Kidney (tissue), 14 donors: Measurements from ENCODE around the gene HOXB6. TPM values are rescaled to one million over a fixed set of nuclear protein-coding genes. Genes with fewer than 3 reads are reported as not detected.
A peak's percentile ranks its signal among the peaks of the same experiment; 100 is the strongest.

Experiments used
- DNase-seq, 5 donors: peaks; one replicate each; pipeline ENCODE4 v3.0.0-alpha.2; 2013 to 2020
- FAIRE-seq: peaks from 2 replicates; lab custom pipeline; 2012; peaks lifted over from hg19 to GRCh38; lab: Jason Lieb, UNC
- H3K27ac ChIP-seq, 2 donors: one replicate each; pipeline ENCODE4 v1.7.0; 2013; ENCODE audit warnings: low read depth in 2 of 2, low read length in 2 of 2, inconsistent platforms in 1 of 2
- H3K27me3 ChIP-seq: one replicate; pipeline ENCODE4 v1.7.1; 2013; ENCODE audit warnings: low read length, inconsistent platforms; ENCODE audit not compliant: control insufficient read depth, insufficient read depth
- H3K36me3 ChIP-seq, 3 donors: one replicate each; pipeline versions ENCODE4 v1.7.0 to v1.7.1; 2013; ENCODE audit warnings: low read length in 3 of 3, control low read depth in 1 of 3, inconsistent platforms in 1 of 3; ENCODE audit not compliant: insufficient read depth in 3 of 3, control insufficient read depth in 2 of 3
- H3K4me1 ChIP-seq, 3 donors: one replicate each; pipeline versions ENCODE4 v1.7.0 to v1.7.1; 2013; ENCODE audit warnings: low read length in 3 of 3, inconsistent platforms in 1 of 3, low read depth in 1 of 3; ENCODE audit not compliant: control insufficient read depth in 2 of 3, insufficient read depth in 2 of 3
- H3K4me3 ChIP-seq, 3 donors: one replicate each; pipeline versions ENCODE4 v1.7.0 to v1.8.1; 2013; ENCODE audit warnings: low read length in 3 of 3, control low read depth in 1 of 3, inconsistent platforms in 1 of 3
- H3K9ac ChIP-seq, 3 donors: one replicate each; pipeline versions ENCODE4 v1.7.0 to v1.7.1; 2013; ENCODE audit warnings: low read length in 3 of 3, control low read depth in 1 of 3, inconsistent platforms in 1 of 3
- H3K9me3 ChIP-seq, 3 donors: one replicate each; pipeline versions ENCODE4 v1.7.0 to v1.7.1; 2013; ENCODE audit warnings: low read length in 3 of 3, control low read depth in 1 of 3, inconsistent platforms in 1 of 3; ENCODE audit not compliant: control insufficient read depth in 2 of 3, insufficient read depth in 1 of 3
- intact Hi-C: fragments of 100-400 bp; cut with DNase I; formaldehyde crosslinking; loops from one replicate; pipeline ENCODE4 v1.11.1; 2022
- polyA plus RNA-seq: library from polyadenylated mRNA; stranded (reverse); fragments of 350-450 nt; fragmentation: Illumina TruSeq; extraction: RNeasy Lipid Tissue Mini Kit (QIAGEN cat#74804); gene quantifications from one replicate; pipeline ENCODE4 v1.2.3, GENCODE V29; 2014; ENCODE audit warnings: low read depth, low replicate concordance; ENCODE audit not compliant: insufficient read depth
- total RNA-seq: library from RNA; stranded (reverse); fragmentation: NEBNext Ultra II Directional; extraction: Animal tissue kit (Norgen Biotek cat#: 25700); gene quantifications from one replicate; pipeline ENCODE4 v1.2.1, GENCODE V29; 2021
- TF ChIP-seq, protein P1 (sequence below): IDR thresholded peaks from 3 replicates; pipeline ENCODE4 v1.5.1; 2012; ENCODE audit warnings: mild to moderate bottlenecking, moderate library complexity, borderline replicate concordance; ENCODE audit not compliant: insufficient read depth; ENCODE audit errors: extremely low read depth
- donor health status: control.
- donor health status: control.
- donor health status: control.
- donor health status: control.
- donor health status: control.
- donor health status: DM: yes; HTN: yes; CAD: no.
- donor health status: Normal renal cell carcinoma (clear cell type).

Gene HOXB6
- total and polyA plus RNA-seq, 2 donors from 2014 or later, result 44.0 to 90.2 TPM

DNA sequence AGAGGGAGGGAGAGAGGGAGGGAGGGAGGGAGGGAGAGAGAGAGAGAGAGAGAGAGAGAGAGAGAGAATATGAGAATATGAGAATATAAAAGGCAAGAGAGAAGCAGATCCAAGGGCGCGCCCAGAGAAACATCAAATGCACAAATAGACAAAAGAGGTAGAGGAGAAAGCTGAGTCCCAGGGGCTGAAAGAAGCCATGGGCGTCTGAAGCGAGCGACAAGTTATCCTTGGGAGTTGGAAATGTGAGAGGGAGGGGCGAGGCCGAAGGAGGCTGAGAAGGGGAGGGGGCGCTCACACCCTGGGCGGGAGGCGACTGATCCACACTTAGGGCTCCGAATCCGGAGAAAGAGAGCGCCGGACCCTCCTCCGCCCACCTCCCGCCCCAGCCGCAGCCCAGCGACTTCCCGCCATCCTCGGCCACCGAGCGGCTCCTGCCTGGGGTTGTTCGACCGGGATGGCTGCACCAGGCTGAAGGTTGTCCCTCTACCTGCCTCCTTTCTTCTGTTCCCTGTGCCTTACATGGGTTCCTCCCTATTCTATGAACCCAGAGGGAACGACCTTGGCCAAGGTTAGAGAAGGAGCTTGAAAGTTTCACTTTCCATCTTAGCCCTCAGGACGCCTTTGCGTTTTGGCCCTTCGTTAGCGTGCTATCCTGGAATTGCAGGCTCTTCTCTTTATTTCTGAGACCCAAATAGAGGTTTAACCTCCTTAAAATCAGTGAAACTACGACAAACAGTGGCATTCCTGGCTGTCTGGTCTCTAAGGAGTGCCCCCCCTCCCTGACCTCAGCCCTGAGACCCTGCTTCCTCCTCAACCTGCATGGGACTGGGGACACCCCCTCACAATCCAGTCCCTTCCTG lies 42.5 kb upstream of the HOXB6 start:
- peak overlapping the region; percentile 57 to 64 (median 62) for H3K4me3 ChIP-seq
- DNase-seq (peak in 4 of 5 donors; percentile 71 to 83 (median 82)), FAIRE-seq (no peak)
- H3K36me3 ChIP-seq, result no peaks in the 10 kb centered on the region
- H3K4me1 ChIP-seq, result peaks cover 0 to 4% (median 0%) of the 10 kb centered on the region in 3 donors
- intact Hi-C loops, result no loop called here
- peak overlapping the region; percentile 39 to 68 (median 43) for H3K9ac ChIP-seq
- H3K9me3 ChIP-seq, result no peaks in the 10 kb centered on the region
- H3K27me3 ChIP-seq, result peaks cover 25% of the 10 kb centered on the region
- H3K27ac ChIP-seq, result peak overlapping the region in 1 of 2 donors; percentile 20
- TF ChIP-seq, protein P1, sequence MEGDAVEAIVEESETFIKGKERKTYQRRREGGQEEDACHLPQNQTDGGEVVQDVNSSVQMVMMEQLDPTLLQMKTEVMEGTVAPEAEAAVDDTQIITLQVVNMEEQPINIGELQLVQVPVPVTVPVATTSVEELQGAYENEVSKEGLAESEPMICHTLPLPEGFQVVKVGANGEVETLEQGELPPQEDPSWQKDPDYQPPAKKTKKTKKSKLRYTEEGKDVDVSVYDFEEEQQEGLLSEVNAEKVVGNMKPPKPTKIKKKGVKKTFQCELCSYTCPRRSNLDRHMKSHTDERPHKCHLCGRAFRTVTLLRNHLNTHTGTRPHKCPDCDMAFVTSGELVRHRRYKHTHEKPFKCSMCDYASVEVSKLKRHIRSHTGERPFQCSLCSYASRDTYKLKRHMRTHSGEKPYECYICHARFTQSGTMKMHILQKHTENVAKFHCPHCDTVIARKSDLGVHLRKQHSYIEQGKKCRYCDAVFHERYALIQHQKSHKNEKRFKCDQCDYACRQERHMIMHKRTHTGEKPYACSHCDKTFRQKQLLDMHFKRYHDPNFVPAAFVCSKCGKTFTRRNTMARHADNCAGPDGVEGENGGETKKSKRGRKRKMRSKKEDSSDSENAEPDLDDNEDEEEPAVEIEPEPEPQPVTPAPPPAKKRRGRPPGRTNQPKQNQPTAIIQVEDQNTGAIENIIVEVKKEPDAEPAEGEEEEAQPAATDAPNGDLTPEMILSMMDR, result no peak

DNA sequence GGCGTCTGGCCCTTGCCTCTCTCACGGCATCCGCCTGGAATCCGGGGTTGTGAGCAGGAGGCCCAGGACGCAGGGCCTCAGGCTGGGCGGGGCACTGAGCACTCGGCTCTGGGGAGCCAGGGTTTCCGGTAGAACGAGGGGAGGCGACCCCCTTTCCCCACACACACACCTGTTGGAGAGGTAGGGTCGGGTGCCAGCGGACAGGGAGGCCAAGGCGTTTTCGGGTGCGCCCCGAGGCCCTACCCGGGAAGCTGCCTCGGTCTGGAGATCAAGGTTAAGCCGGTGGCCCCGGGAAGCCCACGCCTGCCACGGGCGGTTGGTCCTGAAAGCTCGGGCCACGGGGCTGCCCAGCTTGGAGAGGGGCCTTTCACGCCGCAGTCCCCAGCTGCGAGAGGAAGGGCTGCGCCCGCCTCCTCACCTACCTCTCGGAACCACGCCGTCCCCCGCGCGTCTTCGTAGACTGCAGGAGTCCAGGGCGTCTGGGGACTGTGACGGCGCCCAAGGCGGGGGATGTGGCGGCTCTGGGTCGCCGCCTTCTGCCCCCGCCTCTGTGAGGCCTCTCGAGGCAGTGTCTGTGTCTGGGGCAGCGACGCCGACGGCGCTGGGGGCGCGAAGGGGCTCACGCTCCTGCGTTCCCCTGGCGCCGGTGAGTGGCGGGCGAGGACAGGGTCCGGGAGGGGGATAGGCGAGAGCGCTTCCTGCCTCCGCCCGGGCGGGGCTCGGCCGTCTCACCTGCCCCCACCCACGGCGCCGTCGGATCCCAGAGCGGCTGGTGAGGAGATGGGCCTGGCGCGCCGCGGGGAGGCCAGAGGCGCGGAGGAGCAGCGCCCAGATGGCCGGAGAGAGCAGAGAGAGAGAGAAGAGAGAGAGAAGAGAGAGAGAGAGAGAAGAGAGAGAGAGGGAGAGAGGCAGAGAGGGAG lies 41.7 kb upstream of the HOXB6 start:
- Histone ChIP-seq H3K36me3 (no peaks in the 10 kb centered on the region), H3K27ac (peak overlapping the region; percentile 32 to 52), H3K9me3 (no peaks in the 10 kb centered on the region), H3K9ac (no peak overlapping the region), H3K4me3 (peak overlapping the region in 1 of 3 donors; percentile 62), H3K4me1 (peaks cover 0 to 4% (median 0%) of the 10 kb centered on the region in 3 donors), H3K27me3 (peaks cover 31% of the 10 kb centered on the region)
- no peak for FAIRE-seq
- TF ChIP-seq, protein P1, result no peak
- intact Hi-C loops, result no loop called here
- DNase-seq, result peak in 4 of 5 donors; percentile 88 to 91 (median 90)

DNA sequence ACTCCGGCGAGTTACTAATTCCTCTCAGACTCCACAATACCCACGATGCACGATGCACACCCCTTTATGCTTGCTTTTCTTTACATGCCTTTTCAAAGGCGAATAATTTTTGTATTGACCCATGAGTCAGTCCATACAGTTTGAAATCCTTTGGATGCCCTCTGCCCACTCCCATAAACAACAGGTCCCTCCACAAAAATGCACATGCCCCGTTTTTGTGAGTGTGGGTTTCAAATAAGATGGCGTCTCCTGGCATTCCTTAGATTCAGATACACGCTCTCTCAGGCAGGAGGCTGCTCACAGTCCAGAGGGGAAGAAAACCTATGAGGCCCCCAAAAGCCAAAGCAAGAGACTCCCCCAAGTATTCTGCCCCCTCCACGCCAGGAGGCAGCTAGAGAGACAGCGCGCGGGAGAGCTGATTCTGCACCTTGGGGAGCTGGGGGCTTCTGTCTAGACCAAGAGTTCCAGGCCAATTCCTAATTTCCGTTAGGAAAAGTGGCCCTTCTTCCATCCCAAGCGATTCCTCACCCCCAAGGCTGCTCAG lies 40.9 kb upstream of the HOXB6 start:
- no peak for FAIRE-seq
- Histone ChIP-seq H3K4me3 (no peak overlapping the region), H3K27me3 (peaks cover 37% of the 10 kb centered on the region)

More for the DNA sequence above, 40.9 kb upstream of the HOXB6 start:
- Histone ChIP-seq H3K4me1 (peaks cover 0 to 4% (median 0%) of the 10 kb centered on the region in 3 donors), H3K27ac (peak overlapping the region in 1 of 2 donors; percentile 32), H3K9ac (no peak overlapping the region), H3K36me3 (no peaks in the 10 kb centered on the region), H3K9me3 (no peaks in the 10 kb centered on the region)
- intact Hi-C loops, result no loop called here
- DNase-seq, result peak in 1 of 5 donors; percentile 34
- TF ChIP-seq, protein P1, result no peak
